ENCODE results near the gene C1S.

C1S gene

GRCh38 chr12:7069386-7069785, 8.9 kb downstream of the C1S start:
- no peak overlapping the region for H3K4me3 ChIP-seq (ENCODE audit: low read depth, low read length)
- TF ChIP-seq, protein P1, sequence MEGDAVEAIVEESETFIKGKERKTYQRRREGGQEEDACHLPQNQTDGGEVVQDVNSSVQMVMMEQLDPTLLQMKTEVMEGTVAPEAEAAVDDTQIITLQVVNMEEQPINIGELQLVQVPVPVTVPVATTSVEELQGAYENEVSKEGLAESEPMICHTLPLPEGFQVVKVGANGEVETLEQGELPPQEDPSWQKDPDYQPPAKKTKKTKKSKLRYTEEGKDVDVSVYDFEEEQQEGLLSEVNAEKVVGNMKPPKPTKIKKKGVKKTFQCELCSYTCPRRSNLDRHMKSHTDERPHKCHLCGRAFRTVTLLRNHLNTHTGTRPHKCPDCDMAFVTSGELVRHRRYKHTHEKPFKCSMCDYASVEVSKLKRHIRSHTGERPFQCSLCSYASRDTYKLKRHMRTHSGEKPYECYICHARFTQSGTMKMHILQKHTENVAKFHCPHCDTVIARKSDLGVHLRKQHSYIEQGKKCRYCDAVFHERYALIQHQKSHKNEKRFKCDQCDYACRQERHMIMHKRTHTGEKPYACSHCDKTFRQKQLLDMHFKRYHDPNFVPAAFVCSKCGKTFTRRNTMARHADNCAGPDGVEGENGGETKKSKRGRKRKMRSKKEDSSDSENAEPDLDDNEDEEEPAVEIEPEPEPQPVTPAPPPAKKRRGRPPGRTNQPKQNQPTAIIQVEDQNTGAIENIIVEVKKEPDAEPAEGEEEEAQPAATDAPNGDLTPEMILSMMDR (IDR thresholded peaks at IDR 0.05; ENCODE audit: low read depth, low read length): no peak

DNA sequence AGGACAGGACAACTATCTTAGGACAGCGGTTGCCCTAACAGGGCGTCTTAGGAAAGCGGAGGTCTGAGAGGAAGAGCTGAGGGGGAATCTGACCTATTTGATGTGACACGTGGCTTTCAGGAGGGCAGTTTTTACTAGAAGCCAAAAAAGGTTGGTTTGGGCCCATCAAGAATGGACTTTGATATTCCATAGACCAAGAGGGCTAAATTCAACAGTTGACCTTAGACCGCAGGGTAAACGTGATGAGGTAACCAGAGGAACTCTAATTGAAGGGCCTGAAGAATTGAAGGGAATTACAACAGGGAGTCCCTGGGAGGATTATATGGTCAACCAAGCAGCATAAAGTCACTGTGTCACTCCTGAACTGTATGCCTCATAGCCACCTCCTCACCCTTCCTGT, 11.5 kb downstream of the C1S start:
- no peak overlapping the region for H3K4me3 ChIP-seq (ENCODE audit: low read depth, low read length)
- TF ChIP-seq, protein P1 (IDR thresholded peaks at IDR 0.05; ENCODE audit: low read depth, low read length): no peak

GRCh38 chr12:7072554-7072953, 12.0 kb downstream of the C1S start:
- TF ChIP-seq, protein P1 (IDR thresholded peaks at IDR 0.05; ENCODE audit: low read depth, low read length): no peak
- H3K4me3 ChIP-seq (ENCODE audit: low read depth, low read length): no peak overlapping the region

DNA sequence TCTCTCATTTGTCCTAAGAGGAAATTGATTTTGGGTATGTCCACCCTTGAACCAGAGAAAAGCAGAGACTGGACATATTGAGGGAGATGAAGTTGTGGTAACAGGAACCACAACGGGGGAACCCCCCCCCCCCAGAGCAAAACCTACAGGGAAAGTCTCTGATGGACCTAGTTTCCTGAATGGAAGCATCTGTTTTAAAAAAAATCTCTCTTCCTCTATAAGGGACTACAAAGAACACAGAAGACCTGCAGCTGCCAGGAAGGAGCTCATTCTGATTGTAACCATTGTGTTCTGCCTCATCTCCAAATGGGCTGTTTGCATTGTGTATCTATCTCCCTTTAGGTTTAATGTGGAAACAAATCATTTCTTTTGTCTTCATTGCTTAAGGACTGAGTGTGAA, 13.4 kb downstream of the C1S start:
- H3K4me3 ChIP-seq (ENCODE audit: low read depth, low read length): no peak overlapping the region
- TF ChIP-seq, protein P1 (IDR thresholded peaks at IDR 0.05; ENCODE audit: low read depth, low read length): no peak

GRCh38 chr12:7075518-7075917, 15.0 kb downstream of the C1S start:
- H3K4me3 ChIP-seq (ENCODE audit: low read depth, low read length): no peak overlapping the region
- TF ChIP-seq, protein P1 (IDR thresholded peaks at IDR 0.05; ENCODE audit: low read depth, low read length): no peak

DNA sequence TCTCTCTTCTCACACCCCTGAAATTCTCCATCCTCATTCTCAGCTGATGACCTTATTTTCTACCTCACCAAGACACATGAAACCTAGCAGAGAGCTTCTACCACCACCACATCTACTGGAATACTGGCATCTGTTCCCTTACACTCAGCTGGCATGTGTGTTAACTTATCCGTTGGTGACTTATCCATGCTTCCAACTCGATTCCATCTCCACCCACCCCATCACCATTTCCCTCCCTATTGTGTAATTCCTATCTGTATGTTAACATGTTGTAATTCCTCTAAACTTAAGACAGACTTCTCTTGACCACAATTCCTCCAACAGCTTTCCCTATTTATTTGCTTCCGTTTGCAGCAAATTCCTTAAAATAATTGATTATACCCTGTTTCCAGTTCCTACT, 15.4 kb downstream of the C1S start:
- no peak overlapping the region for H3K4me3 ChIP-seq (ENCODE audit: low read depth, low read length)
- TF ChIP-seq, protein P1 (IDR thresholded peaks at IDR 0.05; ENCODE audit: low read depth, low read length): no peak

- TF ChIP-seq, protein P1 (IDR thresholded peaks at IDR 0.05; ENCODE audit: low read depth, low read length): no peak
- no peak overlapping the region for H3K4me3 ChIP-seq (ENCODE audit: low read depth, low read length)
These were observed 16.0 kb downstream of the C1S start for GRCh38 chr12:7076493-7076892.
